ENCODE data around the gene LUZP1. TPM values are rescaled to one million over a fixed set of nuclear protein-coding genes. Genes with fewer than 3 reads are reported as not detected.

Gene LUZP1
- total RNA-seq, 1 donor from 2014 or later = 33.0 TPM

DNA sequence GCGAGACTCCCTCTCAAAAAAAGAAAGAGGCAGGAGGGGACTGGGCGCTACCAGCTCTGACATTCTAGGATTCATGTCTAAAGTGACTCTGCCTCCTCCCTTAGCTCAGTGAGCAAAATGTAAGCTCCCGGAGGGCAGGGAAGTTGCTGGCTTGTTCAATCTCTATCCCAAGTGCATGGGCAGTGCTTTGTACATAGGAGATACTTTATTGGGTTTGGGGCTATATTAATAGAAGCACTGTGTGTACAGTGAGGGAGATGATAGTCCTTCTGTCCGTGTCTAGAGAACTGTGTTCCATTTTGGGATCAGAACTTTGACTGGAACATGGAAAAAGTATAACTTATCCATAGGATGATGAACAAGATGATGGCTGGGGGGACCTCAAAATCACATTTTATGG is 16.7 kb upstream of the LUZP1 start:
- H3K9me3 Mint-ChIP-seq = no peaks in the 10 kb centered on the region
- H3K36me3 Mint-ChIP-seq = no peaks in the 10 kb centered on the region
- H3K4me3 Mint-ChIP-seq = no peak overlapping the region
- peaks cover 13% of the 10 kb centered on the region for H3K27me3 Mint-ChIP-seq
- TF ChIP-seq CTCF (conservative IDR thresholded peaks at IDR 0.05) = no peak
- peak overlapping the region; percentile 61 for H3K27ac Mint-ChIP-seq
- no peaks in the 10 kb centered on the region for H3K4me1 Mint-ChIP-seq (ENCODE audit: unreplicated experiment)
- no peak for DNase-seq (ENCODE audit: extremely low spot score, unreplicated experiment)

GRCh38 chr1:23184212-23184934 is 15.7 kb upstream of the LUZP1 start:
- DNase-seq (ENCODE audit: extremely low spot score, unreplicated experiment) = no peak

GRCh38 chr1:23179862-23180261 is 11.2 kb upstream of the LUZP1 start:
- H3K36me3 Mint-ChIP-seq = no peaks in the 10 kb centered on the region
- no peak for TF ChIP-seq CTCF (conservative IDR thresholded peaks at IDR 0.05)
- H3K9me3 Mint-ChIP-seq = no peaks in the 10 kb centered on the region
- H3K27ac Mint-ChIP-seq = no peak overlapping the region
- no peaks in the 10 kb centered on the region for H3K4me1 Mint-ChIP-seq (ENCODE audit: unreplicated experiment)
- DNase-seq (ENCODE audit: extremely low spot score, unreplicated experiment) = no peak
- peaks cover 28% of the 10 kb centered on the region for H3K27me3 Mint-ChIP-seq
- no peak overlapping the region for H3K4me3 Mint-ChIP-seq

More at GRCh38 chr1:23184212-23184934, 15.7 kb upstream of the LUZP1 start:
- no peaks in the 10 kb centered on the region for H3K9me3 Mint-ChIP-seq
- TF ChIP-seq CTCF (conservative IDR thresholded peaks at IDR 0.05) = peak; percentile 93
- H3K4me3 Mint-ChIP-seq = peak overlapping the region; percentile 77
- H3K27ac Mint-ChIP-seq = peak overlapping the region; percentile 61
- no peaks in the 10 kb centered on the region for H3K4me1 Mint-ChIP-seq (ENCODE audit: unreplicated experiment)
- peaks cover 13% of the 10 kb centered on the region for H3K27me3 Mint-ChIP-seq
- H3K36me3 Mint-ChIP-seq = no peaks in the 10 kb centered on the region

DNA sequence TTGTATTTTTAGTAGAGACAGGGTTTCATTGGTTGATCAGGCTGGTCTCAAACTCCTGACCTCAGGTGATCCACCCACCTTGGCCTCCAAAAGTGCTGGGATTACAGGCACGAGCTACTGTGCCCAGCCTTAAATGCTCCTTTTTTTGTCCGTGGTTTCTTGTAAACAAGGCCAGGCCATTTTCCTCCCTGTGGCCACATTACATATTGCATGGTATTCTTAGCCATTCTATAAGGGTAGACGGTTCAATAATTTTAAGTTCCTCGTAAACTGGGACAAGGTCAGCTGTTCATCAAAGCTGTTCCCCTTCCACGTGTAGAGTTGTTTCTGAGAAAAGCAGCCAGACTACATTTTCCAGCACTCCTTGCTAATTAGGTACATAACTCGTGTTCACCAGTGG is 10.3 kb upstream of the LUZP1 start:
- Mint-ChIP-seq H3K4me3 (peak overlapping the region; percentile 65), H3K9me3 (no peaks in the 10 kb centered on the region), H3K4me1 (ENCODE audit: unreplicated experiment) (no peaks in the 10 kb centered on the region), H3K27ac (peak overlapping the region; percentile 68), H3K27me3 (peaks cover 27% of the 10 kb centered on the region), H3K36me3 (no peaks in the 10 kb centered on the region)
- TF ChIP-seq CTCF (conservative IDR thresholded peaks at IDR 0.05) = peak; percentile 67
- DNase-seq (ENCODE audit: extremely low spot score, unreplicated experiment) = no peak

- Mint-ChIP-seq H3K9me3 (no peaks in the 10 kb centered on the region), H3K36me3 (no peaks in the 10 kb centered on the region), H3K4me3 (peak overlapping the region; percentile 85), H3K27ac (no peak overlapping the region), H3K27me3 (peaks cover 22% of the 10 kb centered on the region), H3K4me1 (ENCODE audit: unreplicated experiment) (no peaks in the 10 kb centered on the region)
- DNase-seq (ENCODE audit: extremely low spot score, unreplicated experiment) = no peak
- TF ChIP-seq CTCF (conservative IDR thresholded peaks at IDR 0.05) = no peak
Observed at GRCh38 chr1:23178414-23178813, 9.8 kb upstream of the LUZP1 start.

Data from type B pancreatic cell (in vitro differentiated cells).